GM13976 (cell line): ENCODE measurements around the gene PRR20G.
"Not testable (repeated sequence)": the region's sequence is repeated elsewhere in the genome, so short reads cannot be mapped to it uniquely, and the experiment has no call there.

Experiments used
- DNase-seq: peaks from one replicate; pipeline ENCODE4 v3.0.0; 2012; ENCODE audit warnings: low spot score
- in situ Hi-C: fragments of 300-500 bp; cut with MboI; formaldehyde crosslinking; loops from one replicate; pipeline ENCODE4 v1.12.0; 2022; ENCODE audit warnings: low sequenced_read_pairs, mixed read lengths, inconsistent platforms; ENCODE audit not compliant: unreplicated experiment
- TF ChIP-seq, protein P1 (sequence below): IDR thresholded peaks from 2 replicates; pipeline ENCODE4 v1.5.1; 2012; ENCODE audit warnings: borderline replicate concordance, mild to moderate bottlenecking; ENCODE audit not compliant: insufficient read depth; ENCODE audit errors: extremely low read depth, missing control alignments, control extremely low read depth

PRR20G gene

DNA sequence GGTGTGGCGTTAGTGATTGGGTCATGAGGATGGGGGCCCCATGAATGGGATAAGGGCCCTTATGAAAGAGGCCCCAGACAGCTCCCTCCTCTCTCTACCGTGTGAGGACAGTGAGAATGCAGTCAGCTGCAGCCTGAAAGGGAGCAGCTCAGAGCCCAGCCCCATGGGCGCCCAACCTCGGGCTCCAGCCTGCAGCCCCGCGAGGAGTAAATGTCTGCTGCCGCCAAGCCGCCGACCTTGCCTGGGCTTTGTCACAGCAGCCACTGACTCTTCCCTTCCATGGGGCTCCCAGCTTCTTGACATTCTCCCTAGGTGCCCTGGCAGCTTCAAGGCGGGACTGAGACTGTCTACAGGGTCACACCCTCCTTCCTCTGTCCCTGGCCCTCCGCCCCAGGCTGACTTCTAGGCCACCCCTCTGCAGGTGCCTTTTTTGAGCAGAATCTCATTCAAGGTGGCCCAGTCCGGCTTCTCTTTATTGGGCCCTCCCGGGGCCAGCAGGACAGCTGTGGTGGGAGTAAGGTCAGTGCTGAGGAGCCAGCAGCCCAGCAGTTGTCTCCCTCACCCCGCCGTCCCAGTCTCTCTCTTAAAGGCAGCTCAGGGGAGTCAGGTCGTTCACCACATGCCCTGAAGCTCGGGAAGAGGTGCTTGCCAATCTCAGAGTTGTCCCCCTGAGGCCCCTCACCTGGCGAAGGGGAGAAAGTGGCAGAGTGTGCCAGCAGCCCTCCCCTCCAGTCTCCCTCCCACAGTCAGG lies 18.7 kb upstream of the PRR20G start:
- TF ChIP-seq, protein P1, sequence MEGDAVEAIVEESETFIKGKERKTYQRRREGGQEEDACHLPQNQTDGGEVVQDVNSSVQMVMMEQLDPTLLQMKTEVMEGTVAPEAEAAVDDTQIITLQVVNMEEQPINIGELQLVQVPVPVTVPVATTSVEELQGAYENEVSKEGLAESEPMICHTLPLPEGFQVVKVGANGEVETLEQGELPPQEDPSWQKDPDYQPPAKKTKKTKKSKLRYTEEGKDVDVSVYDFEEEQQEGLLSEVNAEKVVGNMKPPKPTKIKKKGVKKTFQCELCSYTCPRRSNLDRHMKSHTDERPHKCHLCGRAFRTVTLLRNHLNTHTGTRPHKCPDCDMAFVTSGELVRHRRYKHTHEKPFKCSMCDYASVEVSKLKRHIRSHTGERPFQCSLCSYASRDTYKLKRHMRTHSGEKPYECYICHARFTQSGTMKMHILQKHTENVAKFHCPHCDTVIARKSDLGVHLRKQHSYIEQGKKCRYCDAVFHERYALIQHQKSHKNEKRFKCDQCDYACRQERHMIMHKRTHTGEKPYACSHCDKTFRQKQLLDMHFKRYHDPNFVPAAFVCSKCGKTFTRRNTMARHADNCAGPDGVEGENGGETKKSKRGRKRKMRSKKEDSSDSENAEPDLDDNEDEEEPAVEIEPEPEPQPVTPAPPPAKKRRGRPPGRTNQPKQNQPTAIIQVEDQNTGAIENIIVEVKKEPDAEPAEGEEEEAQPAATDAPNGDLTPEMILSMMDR: no peak
- in situ Hi-C loops: no loop called here
- DNase-seq: no peak

DNA sequence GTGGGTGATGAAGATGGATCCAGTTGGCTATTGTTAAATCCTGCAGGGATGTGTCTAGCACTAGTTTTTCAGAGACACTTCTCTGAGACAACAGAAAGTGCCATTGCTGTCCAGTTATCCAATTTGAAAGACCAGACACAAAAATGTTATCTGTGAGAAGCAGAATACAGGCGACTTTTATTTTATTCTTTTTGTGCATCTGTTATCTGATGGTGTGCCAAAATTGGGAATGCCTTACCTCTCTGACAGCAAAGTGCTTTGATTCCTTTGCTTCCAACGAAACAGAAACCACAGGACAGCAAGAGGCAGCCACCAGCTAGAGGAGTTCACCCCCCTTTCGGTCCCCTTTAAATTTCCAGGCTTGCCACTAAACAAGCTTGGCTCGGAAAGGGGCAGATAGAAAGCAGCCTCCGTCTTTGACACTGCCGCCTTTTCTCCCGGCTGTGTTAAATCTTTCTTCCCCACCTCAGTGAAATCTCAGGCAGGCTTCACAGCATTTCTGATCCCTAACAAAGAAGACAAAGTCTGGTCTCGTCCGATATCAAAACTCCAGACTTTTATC lies 17.7 kb upstream of the PRR20G start:
- in situ Hi-C loops: no loop called here
- TF ChIP-seq, protein P1: no peak
- no peak for DNase-seq

DNA sequence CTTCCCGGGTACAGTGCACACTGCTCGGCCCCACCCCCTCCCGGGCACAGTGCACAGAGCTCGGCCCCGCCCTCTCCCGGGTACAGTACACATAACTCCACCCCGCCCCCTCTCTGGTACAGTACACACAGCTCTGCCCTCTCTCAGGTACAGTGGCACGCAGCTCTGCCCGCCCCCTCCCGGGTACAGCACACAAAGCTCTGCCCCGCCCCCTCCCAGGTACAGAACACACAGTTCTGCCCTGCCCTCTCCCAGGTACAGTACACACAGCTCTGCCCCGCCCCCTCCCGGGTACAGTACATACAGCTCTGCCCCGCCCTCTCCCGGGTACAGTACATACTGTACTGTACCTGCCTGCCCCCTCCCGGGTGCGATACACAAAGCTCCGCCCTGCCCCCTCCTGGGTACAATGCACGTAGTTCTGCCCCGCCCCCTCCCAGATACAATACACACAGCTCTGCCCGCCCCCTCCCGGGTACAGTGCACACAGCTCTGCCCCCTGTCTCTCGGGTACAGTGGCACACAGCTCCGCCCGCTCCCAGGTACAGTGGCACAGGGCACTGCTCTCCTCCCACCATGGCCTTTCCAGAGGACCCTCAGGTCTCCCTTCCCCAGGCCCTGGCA lies 16.4 kb upstream of the PRR20G start:
- in situ Hi-C loops: no loop called here
- TF ChIP-seq, protein P1: no peak
- no peak for DNase-seq

DNA sequence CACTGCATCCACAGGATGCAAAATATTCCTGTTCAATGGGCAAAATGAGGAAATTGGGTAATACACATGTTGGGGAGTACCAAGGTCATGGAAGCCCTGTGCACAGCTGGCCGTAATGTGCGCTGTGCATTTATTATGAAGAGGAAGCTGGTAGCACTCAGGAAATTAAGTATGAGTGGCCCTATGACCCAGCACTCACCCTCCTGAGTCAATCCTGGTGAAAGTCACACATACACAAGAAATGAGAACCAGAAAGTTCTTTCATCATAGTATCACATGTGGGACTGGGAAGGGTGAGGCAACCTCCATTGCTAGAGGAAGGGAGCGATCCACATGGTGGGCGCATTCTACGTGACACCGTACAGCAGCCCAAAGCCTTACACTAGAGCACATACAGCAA lies 11.4 kb upstream of the PRR20G start:
- in situ Hi-C loops: no loop called here
- DNase-seq: no peak
- TF ChIP-seq, protein P1: no peak

DNA sequence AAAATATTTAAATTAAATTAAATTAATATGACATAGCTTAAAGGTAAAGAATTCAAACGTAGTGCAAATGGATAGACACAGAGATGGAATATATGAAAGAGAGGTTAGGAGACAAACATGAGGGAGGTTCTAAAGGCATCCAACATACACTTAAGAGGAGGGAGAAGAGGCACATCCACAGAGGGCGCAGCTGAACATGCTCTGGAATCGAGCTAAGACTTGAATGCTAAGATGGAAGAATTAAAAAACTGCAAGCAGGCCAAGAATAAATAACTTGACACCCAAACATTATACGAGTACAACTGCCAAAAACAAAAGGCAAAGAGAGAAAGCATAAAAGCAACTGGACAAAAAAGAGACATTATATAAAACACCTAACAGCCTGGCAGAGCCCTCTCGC lies 9.1 kb upstream of the PRR20G start:
- TF ChIP-seq, protein P1: no peak
- DNase-seq: no peak
- in situ Hi-C loops: no loop called here

DNA sequence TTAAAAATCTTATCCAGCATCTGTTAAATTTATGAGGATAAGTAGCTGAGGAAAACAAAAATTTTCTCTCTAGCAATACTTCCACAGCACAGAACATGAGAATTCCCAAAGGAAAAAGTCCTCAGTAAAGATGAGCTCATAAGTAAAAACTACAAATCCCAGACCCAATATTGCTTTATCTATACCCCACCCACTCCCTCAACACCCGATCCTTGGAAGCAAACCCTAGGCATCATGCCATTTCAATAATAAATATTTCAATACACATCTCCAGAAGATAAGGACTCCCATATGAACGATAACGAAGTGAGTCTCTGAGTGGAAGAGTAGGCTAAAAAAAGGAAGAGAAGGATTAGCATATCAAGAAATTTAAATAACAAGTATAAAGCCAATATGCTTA lies 8.3 kb upstream of the PRR20G start:
- TF ChIP-seq, protein P1: no peak
- DNase-seq: no peak
- in situ Hi-C loops: no loop called here

DNA sequence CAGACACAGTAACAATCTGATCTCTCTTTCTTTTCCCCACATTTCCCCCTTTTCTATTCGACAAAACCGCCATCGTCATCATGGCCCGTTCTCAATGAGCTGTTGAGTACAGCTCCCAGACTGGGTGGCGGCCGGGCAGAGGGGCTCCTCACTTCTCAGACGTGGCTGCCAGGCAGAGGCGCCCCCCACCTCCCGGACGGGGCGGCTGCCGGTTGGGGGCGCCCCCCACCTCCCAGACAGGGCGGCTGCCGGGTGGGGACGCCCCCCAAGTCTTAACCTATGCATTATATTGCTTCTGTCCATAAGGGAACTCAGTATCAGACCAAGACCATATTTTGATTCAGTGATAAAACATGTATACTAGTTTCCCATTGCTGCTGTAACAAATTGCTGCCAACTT lies 5.8 kb upstream of the PRR20G start:
- in situ Hi-C loops, DNase-seq: not testable (repeated sequence)
